Left cardiac atrium (tissue), 4 donors: ENCODE data around the gene AKR1E2. TPM values are rescaled to one million over a fixed set of nuclear protein-coding genes. Genes with fewer than 3 reads are reported as not detected.

Experiments used
- ATAC-seq, 2 donors: fragments of 200-7000 bp; cut with Tn5 transposase; one replicate each; pipeline ENCODE4 v1.9.1; 2020; ENCODE audit warnings: mild to moderate bottlenecking in 2 of 2, moderate library complexity in 2 of 2
- DNase-seq: peaks from one replicate; pipeline ENCODE4 v3.0.0-alpha.2; 2020
- intact Hi-C, 2 donors: fragments of 100-400 bp; cut with DNase I; formaldehyde crosslinking; loops; one replicate each; pipeline versions ENCODE4 v1.14.1 to v1.15.1; 2022 to 2023
- total RNA-seq, 2 donors: library from RNA; stranded (reverse); fragmentation: NEBNext Ultra II Directional; extraction: Animal tissue kit (Norgen Biotek cat#: 25700); gene quantifications; one replicate each; pipeline ENCODE4 v1.2.1, GENCODE V29; 2021
- donor health status: DM: no; HTN: yes; CAD: no.
- donor health status: DM: no; HTN: yes; CAD: no; lungs with severe emphysema.
- donor health status: DM: yes; HTN: yes; CAD: no.
- donor health status: Dilated cardiomyopathy.

AKR1E2 gene
- total RNA-seq, 2 donors from 2014 or later: 7.5 to 8.4 TPM

- intact Hi-C loops: no loop called here
- DNase-seq (peak; percentile 55), ATAC-seq (peak; percentile 89 to 96)
These were observed 41.7 kb downstream of the AKR1E2 start for GRCh38 chr10:4867520-4868356.

GRCh38 chr10:4868357-4868657 is 42.3 kb downstream of the AKR1E2 start:
- DNase-seq (no peak), ATAC-seq (no peak)
- intact Hi-C loops: no loop called here

GRCh38 chr10:4882704-4883078 is 56.7 kb downstream of the AKR1E2 start:
- intact Hi-C loops: loop anchor here in 1 of 2 donors (5.0 kb wide), 1 partner anchor 40 kb away; no protein-coding TSS in a partner anchor
- ATAC-seq (no peak), DNase-seq (no peak)

GRCh38 chr10:4883079-4883739 is 57.2 kb downstream of the AKR1E2 start:
- intact Hi-C loops: loop anchor here in 1 of 2 donors (5.0 kb wide), 1 partner anchor 39 kb away; no protein-coding TSS in a partner anchor
- peak in 1 of 2 donors; percentile 89 for ATAC-seq
- peak; percentile 49 for DNase-seq

- intact Hi-C loops: no loop called here
- ATAC-seq (no peak), DNase-seq (no peak)
These were observed 59.2 kb downstream of the AKR1E2 start for GRCh38 chr10:4885162-4885561.

- no peak for DNase-seq
- ATAC-seq: no peak
- intact Hi-C loops: no loop called here
These were observed 61.5 kb downstream of the AKR1E2 start for GRCh38 chr10:4887501-4887900.

- intact Hi-C loops: no loop called here
- ATAC-seq (no peak), DNase-seq (no peak)
These were observed 62.2 kb downstream of the AKR1E2 start for GRCh38 chr10:4888236-4888635.

GRCh38 chr10:4889959-4890358 is 64.0 kb downstream of the AKR1E2 start:
- no peak for ATAC-seq
- no peak for DNase-seq
- intact Hi-C loops: no loop called here

GRCh38 chr10:4892681-4893080 is 66.7 kb downstream of the AKR1E2 start:
- ATAC-seq: peak in 1 of 2 donors; percentile 62
- DNase-seq: no peak
- intact Hi-C loops: no loop called here

- ATAC-seq: no peak
- no peak for DNase-seq
- intact Hi-C loops: no loop called here
These were observed 68.3 kb downstream of the AKR1E2 start for GRCh38 chr10:4894335-4894734.

Other genes starting within 250 kb of the AKR1E2 start
- gene AKR1C1, start 137.2 kb downstream of the AKR1E2 start, total RNA-seq: 100 to 1,000 TPM; 119 to 147 TPM
- gene AKR1C2, start 177.7 kb downstream of the AKR1E2 start, total RNA-seq: 100 to 1,000 TPM; 138 to 170 TPM